ENCODE measurements around the gene NLGN2.
"Not testable (repeated sequence)": the region's sequence is repeated elsewhere in the genome, so short reads cannot be mapped to it uniquely, and the experiment has no call there.

The NLGN2 gene

GRCh38 chr17:7407485-7408251 lies at the start of gene NLGN2:
Gene NLGN2, plus strand, starts transcription at chr17:7407845. Its CDS starts 411 bp downstream, at chr17:7408256.
- in situ Hi-C loops (cut with HindIII; ENCODE audit: low sequenced_read_pairs), result no loop called here

GRCh38 chr17:7361906-7362305 lies 45.7 kb upstream of the NLGN2 start:
- in situ Hi-C loops (cut with HindIII; ENCODE audit: low sequenced_read_pairs), result no loop called here

DNA sequence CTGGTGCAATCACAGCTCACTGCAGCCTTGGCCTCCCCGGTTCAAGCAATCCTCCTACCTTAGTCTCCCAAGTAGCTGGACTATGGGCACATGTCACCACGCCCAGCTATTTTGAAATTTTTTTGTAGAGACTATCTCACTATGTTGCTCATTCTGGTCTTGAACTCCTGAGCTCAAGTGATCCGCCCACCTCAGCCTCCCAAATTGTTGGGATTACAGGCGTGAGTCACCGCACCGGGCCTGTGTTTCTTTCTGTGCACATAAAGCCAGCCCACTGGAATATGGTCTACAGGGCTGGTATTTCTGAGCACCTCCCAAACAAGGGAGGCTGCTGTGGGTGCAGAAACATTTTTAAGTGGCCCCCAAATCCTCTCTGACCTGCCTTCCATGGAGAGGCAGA lies 44.3 kb upstream of the NLGN2 start:
- in situ Hi-C loops (cut with HindIII; ENCODE audit: low sequenced_read_pairs), result no loop called here

DNA sequence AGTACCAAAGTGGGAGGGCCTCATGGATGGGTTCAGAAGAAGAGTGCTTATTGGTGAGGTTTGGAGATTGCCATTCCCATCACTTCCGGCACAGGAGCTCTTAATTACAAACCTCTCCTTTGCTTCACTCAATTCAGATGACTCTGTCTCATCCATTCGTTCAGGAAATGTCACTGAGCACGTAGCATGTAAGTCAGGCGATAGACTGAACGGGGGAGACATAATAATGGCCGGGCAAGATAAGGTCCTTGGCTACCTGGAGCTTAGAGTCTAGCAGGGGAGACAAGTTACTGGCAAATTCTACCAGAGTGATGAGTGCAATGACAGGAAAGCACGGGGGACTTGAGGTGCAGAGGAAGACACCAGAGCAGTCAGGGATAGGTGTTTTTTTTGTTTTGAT lies 41.7 kb upstream of the NLGN2 start:
- in situ Hi-C loops (cut with HindIII; ENCODE audit: low sequenced_read_pairs), result not testable (repeated sequence)

DNA sequence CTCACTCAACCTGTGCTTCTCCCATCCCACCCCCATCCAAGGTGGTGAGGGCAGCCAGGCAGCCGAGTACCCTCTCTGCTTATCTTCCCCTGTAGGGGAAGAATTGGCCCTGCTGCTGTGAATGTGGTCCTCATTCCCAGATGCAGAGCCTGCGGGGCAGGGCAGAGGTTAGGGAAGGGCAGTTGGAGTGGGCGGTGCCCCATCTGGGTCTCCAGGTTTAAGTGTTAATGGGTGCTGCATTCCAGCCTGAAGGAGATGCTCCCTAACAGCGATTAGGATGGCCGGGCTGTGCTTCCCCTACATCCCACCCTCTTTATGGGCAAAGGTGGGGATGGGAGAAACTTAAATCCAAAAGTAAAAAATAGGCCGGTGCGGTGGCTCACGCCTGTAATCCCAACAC lies 40.6 kb upstream of the NLGN2 start:
- in situ Hi-C loops (cut with HindIII; ENCODE audit: low sequenced_read_pairs), result no loop called here

GRCh38 chr17:7367918-7368598 lies 39.6 kb upstream of the NLGN2 start:
- in situ Hi-C loops (cut with HindIII; ENCODE audit: low sequenced_read_pairs), result no loop called here

DNA sequence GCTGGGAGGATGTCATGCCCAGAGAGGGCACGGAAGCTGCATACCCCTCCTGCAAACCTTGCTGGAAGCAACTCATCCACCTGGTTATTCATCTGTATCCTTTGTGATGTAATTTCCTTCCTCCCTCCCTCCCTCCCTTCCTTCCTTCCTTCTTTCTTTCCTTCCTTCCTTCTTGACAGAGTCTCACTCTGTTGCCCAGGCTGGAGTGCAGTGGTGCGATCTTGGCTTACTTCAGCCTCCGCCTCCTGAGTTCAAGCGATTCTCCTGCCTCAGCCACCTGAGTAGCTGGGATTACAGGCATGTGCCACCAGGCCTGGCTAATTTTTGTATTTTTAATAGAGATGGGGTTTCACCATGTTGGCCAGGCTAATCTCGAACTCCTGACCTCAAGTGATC lies 39.0 kb upstream of the NLGN2 start:
- in situ Hi-C loops (cut with HindIII; ENCODE audit: low sequenced_read_pairs), result not testable (repeated sequence)

- in situ Hi-C loops (cut with HindIII; ENCODE audit: low sequenced_read_pairs), result no loop called here
Measured at GRCh38 chr17:7369825-7370224, 37.8 kb upstream of the NLGN2 start.

- in situ Hi-C loops (cut with HindIII; ENCODE audit: low sequenced_read_pairs), result no loop called here
Measured at GRCh38 chr17:7370853-7371252, 36.8 kb upstream of the NLGN2 start.

DNA sequence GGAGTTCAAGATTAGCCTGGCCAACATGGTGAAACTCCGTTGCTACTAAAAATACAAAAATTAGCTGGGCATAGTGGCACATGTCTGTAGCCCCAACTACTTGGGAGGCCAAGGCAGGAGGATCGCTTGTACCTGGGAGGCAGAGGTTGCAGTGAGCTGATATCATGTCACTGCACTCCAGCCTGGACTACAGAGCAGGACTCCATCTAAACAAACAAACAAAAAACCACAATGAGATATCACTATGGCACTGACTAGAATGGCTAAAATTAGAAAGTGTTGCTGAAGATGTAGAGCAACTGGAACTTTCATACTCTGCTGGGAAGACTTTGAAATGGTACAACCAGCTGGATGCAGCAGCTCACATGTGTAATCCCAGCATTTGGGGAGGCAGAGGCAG lies 33.3 kb upstream of the NLGN2 start:
- in situ Hi-C loops (cut with HindIII; ENCODE audit: low sequenced_read_pairs), result no loop called here

GRCh38 chr17:7379134-7379533 lies 28.5 kb upstream of the NLGN2 start:
- in situ Hi-C loops (cut with HindIII; ENCODE audit: low sequenced_read_pairs), result no loop called here

- in situ Hi-C loops (cut with HindIII; ENCODE audit: low sequenced_read_pairs), result no loop called here
Measured at GRCh38 chr17:7380321-7380720, 27.3 kb upstream of the NLGN2 start.

DNA sequence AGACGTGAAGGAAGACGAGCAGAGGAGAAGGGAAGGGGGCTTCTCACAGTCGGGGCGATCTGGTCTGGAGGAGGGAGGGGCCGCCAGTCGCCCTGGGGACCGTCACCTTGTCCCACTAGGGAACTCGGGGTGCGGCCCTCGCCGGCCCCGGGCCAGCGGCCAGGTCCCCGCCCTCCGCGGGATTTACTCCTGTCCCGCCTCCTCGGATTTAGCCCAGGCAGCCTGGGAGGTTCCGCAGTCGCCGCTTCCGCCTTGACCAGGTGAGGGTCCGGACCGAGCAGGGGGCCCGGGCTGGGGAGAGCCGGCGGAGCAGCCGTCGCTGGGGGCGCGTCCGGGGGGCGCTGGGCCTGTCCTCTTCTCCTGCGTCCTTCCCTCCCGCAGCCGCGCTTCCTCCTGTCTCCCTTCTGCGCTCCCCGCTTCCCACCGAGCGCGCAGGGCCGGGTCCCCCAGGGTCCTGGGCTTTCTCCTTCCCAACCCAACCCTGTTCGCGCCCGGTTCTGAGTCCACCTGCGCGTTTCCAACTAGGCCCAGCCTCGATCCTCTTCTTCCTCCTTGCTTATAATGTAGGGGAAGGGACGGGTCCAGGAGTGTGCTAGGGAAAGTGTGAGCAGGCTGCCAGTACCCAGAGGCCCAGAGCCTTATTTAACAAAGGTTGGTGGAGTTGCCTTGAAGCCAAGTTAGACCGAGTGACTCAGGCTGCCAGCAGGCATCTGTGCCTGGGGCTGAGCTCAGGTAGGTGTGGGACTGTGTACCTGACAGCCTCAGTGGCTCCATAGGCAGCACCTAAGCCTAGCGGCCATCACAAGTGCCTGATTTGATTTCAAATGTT lies 26.6 kb upstream of the NLGN2 start, which contains the start of gene TNK1:
TNK1 (plus strand) TSS at position 235 of the 829 bp plus-strand sequence. CDS start 1,838 bp downstream, outside the sequence.
- in situ Hi-C loops (cut with HindIII; ENCODE audit: low sequenced_read_pairs), result no loop called here

GRCh38 chr17:7382901-7383300 lies 24.7 kb upstream of the NLGN2 start:
- in situ Hi-C loops (cut with HindIII; ENCODE audit: low sequenced_read_pairs), result no loop called here

DNA sequence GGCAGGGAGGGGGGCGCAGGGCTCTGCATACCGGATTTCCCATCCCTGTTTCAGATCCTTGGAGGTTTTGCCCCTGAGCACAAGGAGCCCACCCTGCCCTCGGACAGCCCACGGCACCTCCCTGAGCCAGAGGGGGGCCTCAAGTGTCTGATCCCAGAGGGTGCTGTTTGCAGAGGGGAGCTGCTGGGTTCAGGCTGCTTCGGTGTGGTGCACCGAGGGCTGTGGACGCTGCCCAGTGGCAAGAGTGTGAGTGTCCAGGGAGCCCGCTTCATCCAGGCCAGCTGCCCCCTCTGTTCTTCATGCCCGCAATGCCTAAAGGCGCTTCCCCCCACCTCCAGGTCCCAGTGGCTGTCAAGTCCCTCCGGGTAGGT lies 24.3 kb upstream of the NLGN2 start:
- in situ Hi-C loops (cut with HindIII; ENCODE audit: low sequenced_read_pairs), result no loop called here

GRCh38 chr17:7383742-7384488 lies 23.7 kb upstream of the NLGN2 start:
- in situ Hi-C loops (cut with HindIII; ENCODE audit: low sequenced_read_pairs), result no loop called here

DNA sequence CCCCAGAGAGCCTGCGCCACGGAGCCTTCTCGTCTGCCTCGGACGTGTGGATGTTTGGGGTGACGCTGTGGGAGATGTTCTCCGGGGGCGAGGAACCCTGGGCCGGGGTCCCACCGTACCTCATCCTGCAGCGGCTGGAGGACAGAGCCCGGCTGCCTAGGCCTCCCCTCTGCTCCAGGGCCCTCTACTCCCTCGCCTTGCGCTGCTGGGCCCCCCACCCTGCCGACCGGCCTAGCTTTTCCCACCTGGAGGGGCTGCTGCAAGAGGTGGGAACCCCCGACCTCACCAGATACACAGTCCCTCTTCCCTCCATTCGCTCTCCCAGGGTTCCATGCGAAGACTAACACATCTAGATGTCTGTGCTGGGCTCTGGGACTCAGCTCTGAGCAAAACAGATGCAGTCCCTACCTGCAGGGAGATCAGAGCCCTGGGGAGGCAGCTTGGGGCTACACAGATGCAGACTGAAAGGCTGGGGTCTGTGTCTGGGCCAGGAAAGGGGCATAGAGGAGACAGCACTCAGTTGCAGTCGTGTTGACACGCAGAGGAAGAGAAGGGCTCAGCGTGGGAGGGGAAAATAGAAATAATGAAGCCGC lies 23.1 kb upstream of the NLGN2 start:
- in situ Hi-C loops (cut with HindIII; ENCODE audit: low sequenced_read_pairs), result no loop called here

DNA sequence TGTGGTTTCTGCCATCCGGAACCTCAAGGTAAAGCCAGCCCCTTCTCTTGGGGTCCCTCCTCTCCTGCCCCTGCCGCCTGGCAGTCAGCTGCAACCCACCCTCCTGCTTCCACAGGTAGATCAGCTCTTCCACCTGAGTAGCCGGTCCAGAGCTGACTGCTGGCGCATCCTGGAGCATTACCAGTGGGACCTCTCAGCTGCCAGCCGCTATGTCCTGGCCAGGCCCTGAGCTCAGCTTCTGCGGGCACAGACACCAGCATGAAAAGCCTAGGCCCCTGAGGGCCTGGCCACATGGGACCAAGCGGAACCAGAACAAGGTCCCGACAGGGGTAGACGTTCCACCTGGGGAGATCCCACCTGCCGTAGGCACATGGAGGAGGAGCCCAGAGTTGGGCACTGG lies 18.8 kb upstream of the NLGN2 start:
- in situ Hi-C loops (cut with HindIII; ENCODE audit: low sequenced_read_pairs), result no loop called here

- in situ Hi-C loops (cut with HindIII; ENCODE audit: low sequenced_read_pairs), result no loop called here
Measured at GRCh38 chr17:7389924-7390910, 17.4 kb upstream of the NLGN2 start.

Data from DLD1 (cell line).